Activated CD8-positive, alpha-beta memory T cell treated with anti-CD3 and anti-CD28 coated beads for 36 hours (primary cell): Measurements from ENCODE around the gene THBS3. TPM values are rescaled to one million over a fixed set of nuclear protein-coding genes. Genes with fewer than 3 reads are reported as not detected.
"Not testable (repeated sequence)": the region's sequence is repeated elsewhere in the genome, so short reads cannot be mapped to it uniquely, and the experiment has no call there.

Experiments
- CTCF ChIA-PET: fragments of 350-600 bp; sonication (Branson Sonifier 250); formaldehyde crosslinking; loops from one replicate; lab custom pipeline; 2021; ENCODE audit warnings: antibody characterized with exemption; lab: Charles Lee
- POLR2A ChIA-PET: fragments of 350-600 bp; sonication (Branson Sonifier 250); formaldehyde crosslinking; loops from one replicate; lab custom pipeline; 2021; ENCODE audit warnings: antibody characterized with exemption; lab: Charles Lee
- total RNA-seq, 2 experiments: library from RNA; stranded (reverse); gene quantifications; one replicate each; pipeline ENCODE4 v1.2.3, GENCODE V29; 2021

The THBS3 gene
- total RNA-seq: 1 to 10 TPM; 7.0 to 8.7 TPM

DNA sequence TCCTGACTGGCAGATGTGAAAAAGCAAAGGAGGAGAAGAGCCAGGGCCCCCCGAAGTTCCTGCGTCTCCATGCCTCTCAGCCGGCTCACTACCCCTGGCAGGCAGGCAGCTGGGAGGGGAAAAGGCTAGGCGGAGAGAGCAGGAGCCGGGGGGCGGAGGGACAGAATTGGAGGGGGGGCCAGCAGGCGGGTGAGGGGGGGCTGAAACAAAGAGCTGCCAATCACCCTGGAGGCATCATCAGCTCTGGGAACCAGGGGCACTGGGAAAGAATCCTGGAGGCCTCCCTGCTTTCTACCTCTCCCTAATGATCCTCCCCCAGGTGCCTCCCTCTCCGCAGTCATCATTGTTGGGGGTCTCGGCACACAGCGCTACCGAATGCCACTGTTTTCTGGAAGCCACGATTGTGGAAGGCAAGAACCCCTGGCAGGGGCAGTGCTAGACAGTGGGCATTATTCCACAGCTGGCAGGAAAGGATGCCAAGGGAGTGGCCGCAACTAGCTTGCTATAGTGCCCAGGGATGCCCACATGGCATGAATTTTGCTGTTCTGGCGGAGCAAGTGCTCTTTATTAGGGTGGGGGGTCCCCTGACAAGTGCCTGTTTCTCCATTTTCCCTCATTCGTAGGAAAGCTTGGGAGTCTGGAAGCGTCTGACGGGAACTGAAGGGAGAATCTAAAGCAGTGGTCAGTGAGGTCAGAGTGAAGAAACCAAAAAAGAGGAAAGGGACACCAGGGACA is at the start of gene THBS3:
THBS3 (minus strand) TSS at position 92 of the 735 bp plus-strand sequence; CDS start at position 71, 21 bp downstream.
- ChIA-PET CTCF (interaction anchor here (0.8 to 2.9 kb wide), 8 partner anchors 11 to 43 kb away, joined by 5 to 28 read pairs (median 10); a partner anchor contains a TSS), POLR2A (interaction anchor here (0.7 to 4.0 kb wide), 2 partner anchors 14 to 51 kb away, joined by 5 to 25 read pairs; no protein-coding TSS in a partner anchor)

DNA sequence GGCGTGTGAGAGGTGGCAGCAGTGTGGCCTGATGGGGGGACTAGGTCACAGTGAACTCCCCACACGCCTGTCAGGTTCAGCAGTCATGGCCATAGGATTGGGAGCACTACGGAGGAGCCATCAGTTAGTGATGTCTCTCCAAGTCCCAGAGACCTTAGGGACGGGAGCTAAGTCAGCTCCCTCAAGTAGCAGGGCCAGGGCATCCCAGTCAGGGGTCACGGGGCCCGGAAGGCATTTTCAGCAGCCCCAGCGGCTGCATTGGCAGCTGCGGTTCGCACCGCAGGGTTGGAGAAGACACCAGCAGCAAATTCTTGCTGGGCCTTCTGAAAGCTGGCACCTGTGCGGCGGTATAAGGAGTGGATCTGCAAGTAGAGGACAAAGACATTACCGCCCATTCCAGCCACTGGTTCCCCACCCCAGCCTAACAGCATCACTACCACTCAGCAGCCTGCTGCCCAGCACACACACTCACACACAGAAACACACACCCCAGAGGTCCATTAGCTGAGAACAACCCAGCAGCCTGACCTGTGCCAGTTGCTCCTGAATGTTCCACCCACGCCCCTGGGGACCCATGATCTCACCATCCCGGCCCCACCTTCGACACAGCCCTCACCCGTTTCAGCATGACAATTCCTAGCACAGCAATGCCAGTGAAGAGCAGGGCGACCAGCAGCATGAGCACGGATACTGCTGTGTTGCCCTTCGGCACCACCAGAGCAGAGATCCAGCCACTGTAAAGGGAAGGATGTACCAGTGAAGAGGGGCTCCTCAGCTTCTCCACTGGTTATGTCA is 48.6 kb upstream of the THBS3 start:
- CTCF ChIA-PET: interaction anchor here (1.9 kb wide), 1 partner anchor 22 kb away, joined by 4 read pairs; no protein-coding TSS in a partner anchor
- POLR2A ChIA-PET: no interaction called here

DNA sequence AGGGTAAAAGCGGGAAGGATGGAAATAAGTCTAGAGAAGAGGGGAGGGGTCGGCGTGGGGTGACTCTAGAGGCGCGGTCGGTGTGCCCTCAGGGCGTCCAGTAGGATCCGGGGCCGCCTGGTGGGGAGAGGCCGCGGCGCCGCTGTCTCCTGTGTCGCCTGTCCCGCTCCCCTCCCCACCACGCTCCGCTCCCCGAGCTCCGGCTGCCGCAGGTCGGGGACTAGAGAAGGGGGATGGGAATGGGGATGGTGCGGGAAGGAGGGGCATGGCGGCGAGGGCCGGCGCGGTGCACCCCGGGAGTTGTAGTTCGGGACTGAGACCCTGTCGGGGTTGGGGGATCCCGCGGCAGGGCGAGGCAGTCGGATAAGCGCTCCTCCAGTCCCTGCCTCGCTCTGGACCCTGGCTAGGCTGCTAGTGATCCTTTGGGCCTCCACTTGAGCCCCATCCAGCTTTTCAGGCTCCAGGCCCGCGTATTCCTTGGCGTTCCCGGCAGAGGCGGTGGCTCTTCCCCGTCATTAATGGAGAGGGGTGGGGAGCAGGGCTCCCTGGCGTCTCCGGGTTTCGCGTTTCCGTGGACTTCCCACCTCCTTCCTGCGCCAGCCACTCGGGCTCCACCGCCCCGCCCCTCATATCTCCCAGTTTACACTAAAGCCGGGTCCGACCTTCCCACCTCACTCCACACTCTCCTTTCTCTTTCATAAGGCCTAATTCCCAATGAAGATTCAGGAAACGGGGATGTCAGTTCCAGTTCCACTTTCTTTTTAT is 47.7 kb upstream of the THBS3 start, which contains the start of gene ENTREP3:
ENTREP3 (minus strand) TSS at position 241 of the 765 bp plus-strand sequence. CDS start 606 bp downstream, outside the sequence.
- POLR2A ChIA-PET: interaction anchor here (0.9 to 1.0 kb wide), 2 partner anchors 11 to 12 kb away, joined by 3 to 4 read pairs; no protein-coding TSS in a partner anchor

DNA sequence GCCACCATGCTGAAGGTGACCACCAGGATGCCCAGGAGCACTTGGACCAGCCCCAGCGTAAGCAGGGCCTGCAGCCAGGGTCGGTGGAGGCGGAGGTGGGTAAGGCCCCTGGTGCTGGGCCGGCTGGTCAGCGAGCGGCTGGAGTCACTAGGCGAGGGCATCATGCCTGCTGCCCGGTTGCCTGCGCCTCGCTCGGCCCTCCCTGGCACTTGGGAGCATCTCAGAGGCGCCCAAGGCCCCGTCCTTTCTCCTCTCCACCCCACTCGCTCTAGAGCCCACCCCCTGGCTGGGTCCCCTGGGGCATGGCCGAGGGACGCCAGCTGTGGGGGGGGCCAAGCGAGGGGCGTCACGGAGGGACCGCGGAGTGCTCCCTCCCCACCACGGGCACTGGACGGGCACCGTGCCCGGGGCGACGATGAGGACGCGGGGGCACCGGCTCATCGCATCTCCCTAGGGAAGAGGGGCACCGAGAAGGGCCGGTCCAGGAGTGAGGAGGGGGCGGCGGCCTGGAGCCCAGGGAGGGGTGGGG is 47.1 kb upstream of the THBS3 start:
- CTCF ChIA-PET: interaction anchor here (0.7 to 1.7 kb wide), 2 partner anchors 19 to 69 kb away, joined by 3 to 6 read pairs; no protein-coding TSS in a partner anchor

More for the DNA sequence above, 47.7 kb upstream of the THBS3 start, which contains the start of gene ENTREP3:
- CTCF ChIA-PET: interaction anchor here (0.7 to 1.7 kb wide), 2 partner anchors 18 to 68 kb away, joined by 3 to 6 read pairs; no protein-coding TSS in a partner anchor

DNA sequence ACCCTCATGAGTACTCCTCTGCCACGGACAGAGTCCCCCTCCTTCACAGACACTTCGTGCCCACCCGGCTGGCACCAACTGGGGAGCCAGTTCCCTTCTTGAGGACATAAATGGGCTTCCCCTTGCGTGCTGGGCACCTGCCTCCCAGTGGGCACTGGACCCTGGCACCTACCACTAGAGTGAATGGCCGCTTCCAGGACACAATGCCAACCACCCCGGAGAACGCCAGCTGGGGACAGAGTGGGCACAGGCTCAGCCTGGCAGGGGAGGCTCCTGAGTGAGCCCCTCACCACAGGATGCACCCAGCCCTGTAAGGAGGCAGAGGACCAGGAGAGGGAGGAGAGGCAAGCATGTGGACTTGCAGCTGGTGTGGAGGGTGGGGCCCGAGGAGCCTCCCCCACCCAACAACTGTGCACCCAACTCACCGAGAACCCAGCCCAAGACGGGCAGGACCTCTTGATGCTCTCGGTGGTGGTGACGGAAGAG is 46.6 kb upstream of the THBS3 start:
- POLR2A ChIA-PET: interaction anchor here (0.5 kb wide), 1 partner anchor 249 kb away, joined by 3 read pairs; no protein-coding TSS in a partner anchor
- CTCF ChIA-PET: interaction anchor here (1.7 kb wide), 1 partner anchor 69 kb away, joined by 6 read pairs; no protein-coding TSS in a partner anchor

More for the DNA sequence above, 47.1 kb upstream of the THBS3 start:
- POLR2A ChIA-PET: interaction anchor here (0.5 to 1.0 kb wide), 3 partner anchors 11 to 249 kb away, joined by 3 to 4 read pairs (median 3); no protein-coding TSS in a partner anchor

DNA sequence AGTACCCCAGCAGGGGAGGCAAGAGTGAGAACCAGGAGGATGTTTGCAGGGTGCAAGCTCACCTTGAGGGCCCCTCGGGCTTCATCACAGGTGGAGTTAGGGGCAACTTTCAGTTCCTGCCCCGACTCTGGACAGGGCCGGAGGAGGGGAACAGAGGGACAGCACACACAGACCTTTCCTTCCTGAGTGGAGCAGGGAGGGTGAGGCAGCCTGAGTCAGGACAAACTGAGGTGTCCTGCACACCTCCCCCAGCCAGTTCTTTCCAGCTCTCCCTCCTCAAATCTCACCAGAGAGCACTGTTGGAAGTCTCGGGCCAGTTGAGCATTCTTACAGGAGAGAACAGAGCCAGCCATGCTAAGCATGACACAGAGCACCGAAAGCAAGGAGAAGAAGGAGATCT is 46.1 kb upstream of the THBS3 start:
- CTCF ChIA-PET: interaction anchor here (1.7 kb wide), 1 partner anchor 70 kb away, joined by 6 read pairs; no protein-coding TSS in a partner anchor

DNA sequence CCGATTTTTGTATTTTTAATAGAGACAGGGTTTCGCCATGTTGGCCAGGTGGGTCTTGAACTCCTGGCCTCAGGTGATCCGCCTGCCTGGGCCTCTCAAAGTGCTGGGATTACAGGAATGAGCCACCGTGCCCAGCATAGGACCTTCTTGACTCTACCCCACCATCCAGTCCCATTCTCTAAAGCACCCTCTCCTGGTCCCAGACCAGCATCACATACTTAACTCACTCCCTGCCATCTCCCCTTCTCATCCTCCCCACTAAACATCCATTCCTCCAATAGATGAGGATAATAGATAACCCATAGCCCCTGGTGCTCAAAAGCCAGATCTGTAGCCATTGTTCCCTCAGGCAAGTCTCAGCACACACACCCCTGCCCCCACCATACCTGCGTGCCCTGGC is 45.5 kb upstream of the THBS3 start:
- CTCF ChIA-PET: interaction anchor here (3.6 to 4.5 kb wide), 2 partner anchors 7 to 68 kb away, joined by 51 to 65 read pairs; partner anchors contain the start of genes RUSC1 and SCAMP3
- POLR2A ChIA-PET: no interaction called here

More for the DNA sequence above, 46.1 kb upstream of the THBS3 start:
- POLR2A ChIA-PET: no interaction called here

DNA sequence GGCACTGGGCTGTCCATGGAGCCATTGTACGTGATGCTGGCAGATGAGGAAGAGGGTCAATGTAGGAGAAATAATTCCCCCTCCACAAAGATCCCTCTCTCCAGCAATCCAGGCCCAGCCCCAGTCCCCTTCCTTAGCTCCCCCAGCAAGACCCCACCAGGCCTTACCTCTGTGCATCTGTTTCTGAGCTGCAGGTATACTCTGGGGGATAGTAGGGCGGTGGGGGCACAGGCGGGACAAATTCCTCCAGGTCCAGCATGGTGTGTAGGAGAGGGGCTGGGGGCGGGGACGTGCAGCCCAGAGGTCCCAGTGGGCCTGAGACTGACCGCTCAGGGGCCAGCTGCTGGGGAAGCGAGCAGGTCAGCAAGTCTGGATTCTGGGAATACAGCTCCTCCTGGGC is 43.9 kb upstream of the THBS3 start:
- ChIA-PET CTCF (interaction anchor here (0.6 to 4.5 kb wide), 21 partner anchors 9 to 617 kb away, joined by 3 to 65 read pairs (median 8); partner anchors contain the start of genes CLK2, FDPS, MTX1 and RUSC1), POLR2A (interaction anchor here (0.6 to 1.3 kb wide), 2 partner anchors 10 to 20 kb away, joined by 4 to 7 read pairs; partner anchors contain the start of gene SCAMP3)

DNA sequence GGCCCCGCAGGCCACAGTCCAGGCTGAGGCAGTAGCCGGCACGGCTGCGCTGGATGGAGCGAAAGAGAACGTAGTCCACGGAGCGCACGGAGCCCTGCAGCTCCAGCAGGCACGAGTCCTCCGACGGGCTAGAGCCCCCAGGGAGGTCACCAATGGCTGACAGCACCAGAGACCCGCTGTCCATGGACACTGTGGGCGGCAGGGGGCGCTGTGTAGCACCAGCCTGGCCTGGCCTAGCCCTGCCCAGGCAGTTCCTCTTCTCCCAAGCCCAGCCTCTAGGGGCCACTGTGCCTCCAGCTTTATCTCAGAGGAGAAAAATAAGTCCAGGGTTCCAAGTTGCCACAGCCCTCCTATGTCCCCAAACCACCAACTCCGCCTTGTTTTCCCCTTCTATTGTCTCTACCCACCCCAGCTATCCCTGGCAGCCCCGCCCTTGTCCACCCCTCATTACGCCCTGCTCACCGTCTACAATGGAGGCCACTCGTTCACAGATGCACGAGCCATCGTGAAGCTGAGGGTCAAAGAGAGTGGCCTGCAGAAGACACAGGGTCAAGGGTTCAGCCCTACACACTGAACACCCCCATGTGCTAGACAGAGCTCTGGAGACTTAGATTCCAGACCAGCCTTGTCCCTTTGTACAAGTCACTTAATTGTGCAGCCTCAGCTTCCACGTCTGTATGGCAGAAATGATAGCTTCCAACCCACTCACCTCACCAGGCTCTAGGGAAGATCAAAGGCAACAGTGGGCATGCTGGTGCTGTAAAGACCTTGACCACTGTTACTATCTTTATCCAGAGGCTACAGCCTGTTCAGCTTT is 43.1 kb upstream of the THBS3 start:
- CTCF ChIA-PET: interaction anchor here (0.6 to 4.5 kb wide), 45 partner anchors 9 to 739 kb away, joined by 3 to 65 read pairs (median 5); partner anchors contain the start of genes CLK2, FDPS, HCN3 and MTX1
- POLR2A ChIA-PET: interaction anchor here (0.6 to 1.7 kb wide), 3 partner anchors 11 to 671 kb away, joined by 3 to 5 read pairs (median 4); partner anchors contain the start of genes CLK2 and SCAMP3

DNA sequence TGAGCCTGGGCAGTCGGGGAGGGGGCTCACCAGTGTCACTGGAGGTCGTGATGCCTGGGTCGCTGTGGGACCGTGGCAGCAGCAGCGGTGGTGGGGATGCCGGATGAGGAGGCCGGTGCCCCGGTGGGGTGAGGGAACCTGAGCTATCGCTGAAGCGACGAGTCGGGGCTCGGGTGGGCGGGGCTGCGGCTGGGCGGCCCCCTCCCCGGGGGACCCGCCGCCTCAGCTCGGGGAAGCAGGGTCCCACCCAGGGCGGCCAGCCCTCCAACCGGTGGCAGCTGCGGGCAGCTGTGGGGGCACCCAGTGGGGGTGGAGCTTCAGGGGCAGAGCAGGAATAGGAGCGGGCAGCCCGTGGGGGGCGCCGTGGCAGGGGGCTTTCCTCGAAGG is 42.5 kb upstream of the THBS3 start:
- ChIA-PET POLR2A (interaction anchor here (1.7 kb wide), 1 partner anchor 23 kb away, joined by 5 read pairs; the partner anchor contains the start of gene CLK2), CTCF (interaction anchor here (0.8 to 4.5 kb wide), 35 partner anchors 8 to 351 kb away, joined by 3 to 65 read pairs (median 5); partner anchors contain the start of genes CLK2, FDPS, HCN3 and MTX1)

DNA sequence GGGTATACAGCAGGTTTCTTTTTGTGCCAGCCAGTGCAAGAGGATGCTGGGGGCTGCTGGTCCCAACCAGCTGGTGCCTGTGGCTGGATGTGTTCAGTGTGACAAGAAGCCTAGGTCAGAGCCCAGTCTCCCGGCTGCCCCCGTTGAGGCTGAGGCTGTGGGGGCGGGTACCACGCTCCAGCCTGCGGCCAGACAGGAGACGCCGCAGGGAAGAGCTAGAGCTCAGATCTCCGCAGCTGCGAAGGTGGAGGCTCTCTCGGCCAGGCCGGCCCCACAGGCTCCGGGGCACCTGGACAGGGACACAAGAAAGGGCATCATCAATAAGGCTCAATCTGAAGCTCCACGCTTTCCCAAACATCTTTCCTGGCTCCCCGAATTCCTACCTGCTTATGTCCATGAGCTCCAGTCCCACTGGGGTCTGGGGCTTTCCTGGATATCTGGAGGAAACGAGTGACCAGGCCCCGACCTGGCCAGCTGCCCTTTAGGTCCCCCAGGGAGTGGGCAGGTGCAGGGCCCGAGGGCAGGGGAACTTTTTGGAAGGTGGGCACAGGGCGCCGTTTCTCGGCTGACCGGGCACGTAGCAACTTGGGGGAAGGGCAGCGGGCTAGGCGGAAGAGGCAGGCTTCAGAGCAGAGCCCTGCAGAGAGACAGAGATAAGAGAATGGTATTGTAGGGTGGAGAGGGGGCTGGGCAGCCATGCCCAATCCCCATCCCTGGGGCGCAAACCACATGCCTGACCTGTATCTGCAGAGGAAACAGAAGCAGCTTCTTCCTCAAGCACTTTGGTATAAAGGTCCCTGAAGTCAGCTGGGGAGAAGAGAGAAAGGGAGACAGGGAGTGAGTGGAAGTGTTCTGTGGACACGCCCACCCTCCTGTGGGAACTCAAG is 40.2 kb upstream of the THBS3 start:
- CTCF ChIA-PET: interaction anchor here (0.6 to 1.8 kb wide), 2 partner anchors 40 to 183 kb away, joined by 6 to 7 read pairs; partner anchors contain the start of gene THBS3
- POLR2A ChIA-PET: interaction anchor here (0.7 kb wide), 1 partner anchor 141 kb away, joined by 3 read pairs; no protein-coding TSS in a partner anchor

DNA sequence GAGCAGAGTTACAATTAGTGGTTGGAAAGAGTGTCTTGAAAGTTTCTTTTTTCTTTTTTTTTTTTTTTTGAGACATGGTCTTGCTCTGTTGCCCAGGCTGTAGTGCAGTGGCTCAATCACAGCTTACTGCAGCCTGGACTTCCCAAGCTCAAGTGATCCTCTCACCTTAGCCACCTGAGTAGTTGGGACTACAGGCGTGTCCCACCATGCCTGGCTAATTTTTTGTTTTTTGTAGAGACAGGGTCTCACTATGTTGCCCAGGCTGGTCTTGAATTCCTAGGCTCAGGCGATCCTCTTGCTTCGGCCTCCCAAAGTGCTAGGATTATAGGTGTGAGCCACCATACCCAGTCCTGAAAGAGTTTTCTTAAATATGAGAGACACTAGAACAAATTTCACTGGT is 39.1 kb upstream of the THBS3 start:
- CTCF ChIA-PET: interaction anchor here (1.8 kb wide), 1 partner anchor 39 kb away, joined by 7 read pairs; the partner anchor contains the start of gene THBS3
- POLR2A ChIA-PET: not testable (repeated sequence)

DNA sequence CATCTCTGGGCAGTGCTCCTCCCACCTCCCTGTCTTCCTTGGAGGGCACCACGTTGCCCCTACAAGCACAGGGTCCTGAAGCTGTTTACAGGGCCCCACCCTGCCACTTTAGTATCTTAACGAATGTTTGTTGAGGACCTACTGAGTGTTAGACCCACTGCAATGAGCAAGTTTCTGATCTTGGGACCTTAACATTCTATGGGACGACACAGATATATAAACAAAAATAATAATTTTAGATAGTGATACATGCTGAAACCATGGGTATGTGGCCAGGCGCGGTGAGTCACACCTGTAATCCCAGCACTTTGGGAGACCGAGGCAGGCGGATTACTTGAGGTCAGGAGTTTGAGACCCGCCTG is 37.4 kb upstream of the THBS3 start:
- ChIA-PET POLR2A (interaction anchor here (0.7 to 1.5 kb wide), 3 partner anchors 38 to 672 kb away, joined by 3 to 4 read pairs (median 4); no protein-coding TSS in a partner anchor), CTCF (interaction anchor here (0.9 to 1.6 kb wide), 4 partner anchors 18 to 77 kb away, joined by 3 to 5 read pairs (median 4); partner anchors contain the start of genes FDPS and KRTCAP2)

DNA sequence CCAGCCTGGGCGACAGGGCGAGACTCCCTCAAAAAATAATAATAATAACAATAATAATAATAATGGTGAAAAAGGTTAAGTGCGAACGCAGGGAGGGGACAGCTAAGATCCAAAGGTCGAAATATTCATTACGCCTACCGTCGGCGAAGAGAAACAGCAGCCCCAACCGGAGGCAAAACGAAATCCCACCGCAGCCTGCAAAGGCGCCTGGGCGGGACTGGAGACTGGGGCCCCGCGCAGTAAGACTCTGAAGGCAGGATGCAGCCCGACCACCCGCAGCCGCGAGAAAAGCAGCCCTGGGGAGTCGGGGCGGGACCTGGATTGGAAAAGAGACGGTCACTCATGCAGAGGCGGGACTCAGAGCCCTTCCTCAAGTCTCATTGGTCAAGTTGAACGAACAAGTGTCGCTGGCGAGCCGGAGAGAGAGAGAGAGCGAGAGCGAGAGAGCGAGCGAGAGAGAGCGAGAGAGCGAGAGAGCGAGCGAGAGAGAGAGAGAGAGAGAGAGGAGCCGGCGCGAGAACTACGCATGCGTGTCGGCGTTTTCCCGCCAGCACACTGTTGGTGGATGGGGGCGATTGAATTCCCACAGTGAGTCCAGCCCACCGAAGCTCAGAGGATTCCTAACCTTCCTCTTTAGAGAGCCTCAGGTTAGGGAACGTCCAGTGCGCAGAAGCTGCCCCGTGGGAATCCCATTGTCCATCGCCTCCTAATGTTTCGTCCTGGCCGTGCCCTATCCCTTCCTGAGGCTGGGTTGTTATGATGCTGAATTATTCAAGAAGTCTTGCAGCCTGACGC is 36.9 kb upstream of the THBS3 start:
- CTCF ChIA-PET: interaction anchor here (0.6 to 1.6 kb wide), 6 partner anchors 18 to 153 kb away, joined by 3 to 5 read pairs (median 4); partner anchors contain the start of genes FDPS and KRTCAP2
- POLR2A ChIA-PET: interaction anchor here (0.7 to 1.9 kb wide), 8 partner anchors 11 to 672 kb away, joined by 3 to 8 read pairs (median 3); partner anchors contain the start of gene ENTREP3
